Measurements from ENCODE around the gene MALRD1.

- TF ChIP-seq, protein P1, sequence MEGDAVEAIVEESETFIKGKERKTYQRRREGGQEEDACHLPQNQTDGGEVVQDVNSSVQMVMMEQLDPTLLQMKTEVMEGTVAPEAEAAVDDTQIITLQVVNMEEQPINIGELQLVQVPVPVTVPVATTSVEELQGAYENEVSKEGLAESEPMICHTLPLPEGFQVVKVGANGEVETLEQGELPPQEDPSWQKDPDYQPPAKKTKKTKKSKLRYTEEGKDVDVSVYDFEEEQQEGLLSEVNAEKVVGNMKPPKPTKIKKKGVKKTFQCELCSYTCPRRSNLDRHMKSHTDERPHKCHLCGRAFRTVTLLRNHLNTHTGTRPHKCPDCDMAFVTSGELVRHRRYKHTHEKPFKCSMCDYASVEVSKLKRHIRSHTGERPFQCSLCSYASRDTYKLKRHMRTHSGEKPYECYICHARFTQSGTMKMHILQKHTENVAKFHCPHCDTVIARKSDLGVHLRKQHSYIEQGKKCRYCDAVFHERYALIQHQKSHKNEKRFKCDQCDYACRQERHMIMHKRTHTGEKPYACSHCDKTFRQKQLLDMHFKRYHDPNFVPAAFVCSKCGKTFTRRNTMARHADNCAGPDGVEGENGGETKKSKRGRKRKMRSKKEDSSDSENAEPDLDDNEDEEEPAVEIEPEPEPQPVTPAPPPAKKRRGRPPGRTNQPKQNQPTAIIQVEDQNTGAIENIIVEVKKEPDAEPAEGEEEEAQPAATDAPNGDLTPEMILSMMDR (IDR thresholded peaks at IDR 0.05; ENCODE audit: low read length), result no peak
- TF ChIP-seq EZH2 (IDR thresholded peaks at IDR 0.05; ENCODE audit: borderline replicate concordance, low read length), result no peak
Measured at GRCh38 chr10:19518109-19518508, 469.5 kb downstream of the MALRD1 start.

All from OCI-LY1 (cell line).